HG03066 (cell line): ENCODE measurements around the gene RABGGTB.
"Not testable (repeated sequence)": the region's sequence is repeated elsewhere in the genome, so short reads cannot be mapped to it uniquely, and the experiment has no call there.

ENCODE experiments used
- ATAC-seq: cut with Tn5 transposase; IDR thresholded peaks from one replicate; pipeline ENCODE4 v1.9.1; 2021; ENCODE audit warnings: low read depth; ENCODE audit not compliant: unreplicated experiment

RABGGTB gene

DNA sequence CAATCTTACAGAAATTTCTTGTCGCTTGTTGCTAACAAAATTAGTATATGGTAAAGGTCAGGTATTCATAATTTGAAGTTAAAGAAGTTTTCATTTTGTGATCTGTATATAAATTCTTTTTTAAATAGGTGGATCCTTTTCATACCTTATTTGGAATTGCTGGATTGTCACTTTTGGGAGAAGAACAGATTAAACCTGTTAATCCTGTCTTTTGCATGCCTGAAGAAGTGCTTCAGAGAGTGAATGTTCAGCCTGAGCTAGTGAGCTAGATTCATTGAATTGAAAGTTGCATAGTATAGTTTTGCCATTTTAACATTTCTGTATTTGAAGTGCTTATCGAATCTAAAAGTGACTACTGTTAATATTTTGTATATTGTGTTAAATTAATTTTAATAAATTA lies 8.3 kb downstream of the RABGGTB start:
- no peak for ATAC-seq

DNA sequence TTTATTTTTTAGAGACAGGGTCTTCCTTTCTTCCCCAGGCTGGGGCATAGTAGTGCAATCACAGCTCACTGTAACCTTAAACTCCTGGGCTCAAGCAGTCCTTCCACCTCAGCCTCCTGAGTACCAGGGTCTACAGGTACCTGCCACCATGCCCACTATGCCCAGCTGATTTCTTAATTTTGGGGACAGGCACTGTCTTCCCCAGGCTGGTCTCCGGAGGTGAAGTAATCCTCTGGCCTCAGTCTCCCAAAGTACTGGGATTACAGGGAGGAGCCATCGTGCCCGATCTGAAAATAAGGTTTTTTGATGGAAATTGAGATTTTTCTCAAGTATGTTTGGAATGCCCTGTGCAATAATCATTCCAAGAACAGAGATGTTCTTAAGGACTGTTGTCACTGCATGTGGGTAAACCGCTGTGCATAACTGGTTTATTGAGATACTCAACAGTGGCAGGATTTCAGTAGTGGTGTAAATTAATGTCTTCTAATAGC lies 9.7 kb downstream of the RABGGTB start:
- no peak for ATAC-seq

DNA sequence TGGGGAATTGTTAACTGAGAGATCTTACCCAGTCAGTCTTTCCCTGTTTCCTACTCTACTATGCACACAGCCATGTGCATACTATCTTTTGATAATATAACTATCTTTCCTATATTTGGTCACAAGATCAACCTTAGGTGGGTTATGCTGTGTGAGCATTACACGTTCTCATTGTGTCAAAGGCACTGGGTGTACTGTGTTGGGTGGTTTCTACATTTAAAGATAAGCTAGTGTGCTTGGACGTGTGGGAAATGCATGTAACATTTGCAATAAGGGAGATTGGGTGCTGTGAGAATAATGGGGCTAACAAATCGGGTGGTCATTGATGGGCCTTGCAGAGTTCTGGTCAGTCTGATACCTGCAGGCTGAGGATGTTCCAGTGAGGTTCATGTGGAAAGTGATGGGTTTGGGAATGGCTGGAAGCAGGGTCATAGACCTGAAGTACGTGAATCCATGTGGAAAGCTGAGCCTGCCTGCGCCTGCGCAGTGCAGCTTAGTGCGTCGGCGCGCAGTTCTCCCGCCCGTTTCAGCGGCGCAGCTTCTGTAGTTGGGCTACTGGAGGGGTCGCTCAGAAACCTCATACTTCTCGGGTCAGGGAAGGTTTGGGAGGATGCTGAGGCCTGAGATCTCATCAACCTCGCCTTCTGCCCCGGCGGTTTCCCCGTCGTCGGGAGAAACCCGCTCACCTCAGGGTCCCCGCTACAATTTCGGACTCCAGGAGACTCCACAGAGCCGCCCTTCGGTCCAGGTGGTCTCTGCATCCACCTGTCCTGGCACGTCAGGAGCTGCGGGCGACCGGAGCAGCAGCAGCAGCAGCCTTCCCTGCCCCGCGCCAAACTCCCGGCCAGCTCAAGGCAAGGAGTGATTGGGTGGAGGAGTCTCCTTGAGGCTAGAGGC lies 10.6 kb downstream of the RABGGTB start, which contains the start of gene MSH4:
Gene MSH4, plus strand, starts transcription at position 507 of the 897 bp plus-strand sequence. Its CDS starts 104 bp downstream, at position 611.
- ATAC-seq = no peak

GRCh38 chr1:75797273-75797588 lies 11.2 kb downstream of the RABGGTB start:
- no peak for ATAC-seq

DNA sequence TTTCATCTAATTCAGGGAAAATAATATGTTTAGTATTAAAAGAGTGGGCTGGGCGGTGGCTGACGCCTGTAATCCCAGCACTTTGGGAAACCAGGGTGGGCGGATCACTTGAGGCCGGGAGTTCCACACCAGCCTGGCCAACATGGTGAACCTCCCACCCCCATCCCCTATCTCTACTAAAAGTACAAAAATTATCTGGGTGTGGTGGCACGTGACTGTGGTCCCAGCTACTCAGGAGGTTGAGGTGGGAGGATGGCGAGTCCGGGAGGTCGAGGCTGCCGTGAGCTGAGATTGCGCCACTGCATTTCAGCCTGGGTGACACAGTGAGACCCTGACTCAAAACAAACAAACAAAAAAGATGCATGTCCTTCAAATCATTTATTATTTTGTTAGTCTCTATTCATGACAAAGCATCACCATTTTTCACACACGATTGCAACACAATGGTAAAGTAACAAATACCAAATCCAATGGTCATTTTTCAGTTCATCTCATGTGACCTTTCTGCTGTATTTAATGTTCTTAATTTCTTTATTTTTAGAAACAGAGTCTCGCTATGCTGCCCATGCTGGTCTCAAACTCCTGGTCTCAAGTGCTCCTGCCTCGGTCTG lies 11.7 kb downstream of the RABGGTB start:
- ATAC-seq = no peak

DNA sequence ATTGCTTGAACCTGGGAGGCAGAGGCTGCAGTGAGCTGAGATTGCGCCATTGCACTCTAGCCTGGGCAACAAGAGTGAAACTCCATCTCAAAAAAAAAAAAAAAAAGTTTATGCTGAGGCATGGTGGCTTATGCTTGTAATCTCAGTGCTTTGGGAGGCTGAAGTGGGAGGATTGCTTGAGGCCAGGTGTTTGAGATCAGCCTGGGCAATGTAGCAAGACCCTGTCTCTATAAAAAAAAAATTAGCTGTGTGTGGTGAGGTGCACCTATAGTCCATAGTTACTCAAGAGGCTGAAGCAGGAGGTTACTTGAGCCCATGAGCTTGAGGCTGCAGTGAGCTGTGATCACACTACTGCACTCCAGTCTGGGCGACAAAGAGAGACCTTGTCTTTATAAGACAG lies 15.4 kb downstream of the RABGGTB start:
- not testable (repeated sequence) for ATAC-seq

- ATAC-seq = no peak
Observed at GRCh38 chr1:75808921-75809320, 22.9 kb downstream of the RABGGTB start.

GRCh38 chr1:75810113-75810512 lies 24.1 kb downstream of the RABGGTB start:
- not testable (repeated sequence) for ATAC-seq

- ATAC-seq = no peak
Observed at GRCh38 chr1:75811211-75811981, 25.3 kb downstream of the RABGGTB start.

DNA sequence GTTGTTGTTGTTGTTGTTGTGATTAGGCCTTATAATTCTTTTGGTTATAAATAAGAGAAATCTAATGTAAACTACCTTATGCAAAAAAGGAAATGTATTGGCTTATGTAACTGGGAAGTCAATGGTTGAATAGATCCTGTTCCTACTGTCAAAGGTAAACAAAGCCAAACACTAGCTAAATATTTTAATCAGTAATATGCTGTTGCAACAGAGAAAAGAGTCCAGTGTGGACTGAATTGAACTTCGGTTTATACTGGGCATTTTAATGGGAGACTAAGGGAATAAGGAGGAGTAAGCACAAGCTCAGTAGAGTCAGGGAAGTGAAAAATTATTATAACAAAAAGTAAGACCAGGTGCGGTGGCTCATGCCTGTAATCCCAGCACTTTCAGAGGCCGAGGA lies 26.0 kb downstream of the RABGGTB start:
- no peak for ATAC-seq

- not testable (repeated sequence) for ATAC-seq
Observed at GRCh38 chr1:75823596-75823995, 37.5 kb downstream of the RABGGTB start.

DNA sequence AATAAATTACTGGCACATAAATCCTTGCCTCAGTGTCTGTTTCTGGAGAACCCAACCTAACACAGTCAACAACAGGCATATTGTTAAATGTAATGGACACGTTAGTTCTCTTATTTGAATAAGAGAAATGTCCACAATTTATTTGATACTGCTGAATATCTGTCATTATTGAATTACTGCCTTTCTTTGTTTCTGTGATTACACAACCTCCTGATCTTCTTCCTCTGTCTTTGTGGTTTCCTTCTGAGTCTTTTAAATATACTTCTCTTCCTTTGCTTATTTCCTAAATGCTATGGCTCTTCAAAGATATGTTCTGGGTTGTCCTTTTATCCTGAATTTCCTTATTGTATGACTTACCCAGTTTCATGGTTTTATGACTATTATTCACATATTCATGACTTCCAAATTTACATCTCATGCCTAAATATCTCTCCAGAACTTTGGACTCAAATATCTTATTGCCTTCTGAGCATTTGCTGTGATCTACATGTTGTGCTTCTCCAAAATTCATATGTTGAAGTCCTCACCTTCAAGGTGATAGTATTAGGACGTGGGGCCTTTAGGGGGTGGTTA lies 50.6 kb downstream of the RABGGTB start:
- ATAC-seq = no peak

DNA sequence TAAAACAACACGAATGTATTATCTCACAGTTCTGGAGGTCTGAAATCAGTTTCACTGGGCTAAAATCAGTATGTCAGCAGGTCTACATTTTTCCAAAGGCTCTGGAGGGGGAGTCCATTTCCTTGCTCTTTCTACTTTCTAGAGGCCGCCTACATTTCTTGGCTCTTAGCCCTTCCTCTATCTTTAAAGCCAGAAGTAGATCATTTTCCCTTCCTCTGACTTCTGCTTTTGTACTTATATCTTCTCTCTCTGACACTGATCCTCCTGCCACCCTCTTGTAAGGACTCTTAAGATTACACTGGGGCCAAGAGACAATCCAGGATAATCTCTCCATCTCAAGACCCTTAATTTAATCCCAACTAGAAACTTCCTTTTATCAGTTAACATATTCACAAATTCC lies 52.0 kb downstream of the RABGGTB start:
- no peak for ATAC-seq

GRCh38 chr1:75841421-75841820 lies 55.4 kb downstream of the RABGGTB start:
- no peak for ATAC-seq
